ENCODE data around the gene TMEM134.

- TF ChIP-seq POLR2AphosphoS5 (IDR thresholded peaks at IDR 0.05; ENCODE audit: low read depth, low read length), result no peak
- no peak for TF ChIP-seq SPI1 (IDR thresholded peaks at IDR 0.05; ENCODE audit: low read depth, low read length)
- no peak for TF ChIP-seq POLR2A (IDR thresholded peaks at IDR 0.05; ENCODE audit: low read depth, low read length)
- no peak for TF ChIP-seq TAF1 (IDR thresholded peaks at IDR 0.05; ENCODE audit: low read depth, low read length)
- no peak for TF ChIP-seq PAX5 (IDR thresholded peaks at IDR 0.05; ENCODE audit: insufficient read depth, low read length, severe bottlenecking)
- TF ChIP-seq POU2F2 (IDR thresholded peaks at IDR 0.05; ENCODE audit: low read depth, low read length), result no peak
Observed at GRCh38 chr11:67448220-67448609, 20.8 kb downstream of the TMEM134 start.
